ENCODE measurements around the gene TSC2.
"Not testable (repeated sequence)": the region's sequence is repeated elsewhere in the genome, so short reads cannot be mapped to it uniquely, and the experiment has no call there.

Gene TSC2

GRCh38 chr16:2031081-2031577, 16.7 kb upstream of the TSC2 start:
- DNase-seq (ENCODE audit: low read depth): no peak

DNA sequence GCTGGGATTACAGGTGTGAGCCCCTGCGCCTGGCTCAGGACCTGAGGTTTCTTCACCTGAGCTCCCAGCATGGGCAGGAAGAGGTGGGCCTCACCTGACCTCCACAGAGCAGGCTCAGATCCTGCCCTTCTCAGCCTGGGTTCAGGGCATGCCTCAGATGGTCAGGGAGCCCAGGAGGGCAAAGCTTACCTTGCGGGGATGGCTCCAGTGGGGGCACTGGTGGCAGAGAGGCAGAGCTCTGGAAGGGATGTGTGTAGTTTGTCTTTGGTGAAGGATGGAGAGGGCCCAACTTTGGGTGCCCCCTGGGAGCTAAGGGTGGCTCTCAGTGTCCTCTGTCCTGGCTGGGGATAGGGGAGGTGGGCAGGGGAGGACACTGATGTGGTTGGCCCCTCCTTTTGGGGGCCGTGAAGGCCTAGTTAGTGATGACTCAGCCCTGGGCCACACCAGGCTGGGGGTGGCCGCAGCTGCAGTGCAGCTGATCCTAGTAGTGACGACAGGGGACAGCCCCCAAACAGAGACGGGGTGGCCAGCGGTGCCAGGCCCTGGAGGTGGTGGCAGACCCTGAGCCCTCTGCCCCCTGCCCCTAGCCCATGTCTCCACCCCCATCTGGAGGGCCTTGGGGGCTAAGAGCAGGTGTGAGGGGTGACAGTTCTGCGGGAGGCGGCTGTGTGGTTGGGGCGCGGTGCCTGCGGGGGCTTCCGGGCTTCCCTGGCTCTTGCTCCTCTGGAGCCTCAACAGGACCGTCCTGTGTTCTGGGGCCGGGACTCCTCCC, 15.3 kb upstream of the TSC2 start:
- no peak for DNase-seq (ENCODE audit: low read depth)

DNA sequence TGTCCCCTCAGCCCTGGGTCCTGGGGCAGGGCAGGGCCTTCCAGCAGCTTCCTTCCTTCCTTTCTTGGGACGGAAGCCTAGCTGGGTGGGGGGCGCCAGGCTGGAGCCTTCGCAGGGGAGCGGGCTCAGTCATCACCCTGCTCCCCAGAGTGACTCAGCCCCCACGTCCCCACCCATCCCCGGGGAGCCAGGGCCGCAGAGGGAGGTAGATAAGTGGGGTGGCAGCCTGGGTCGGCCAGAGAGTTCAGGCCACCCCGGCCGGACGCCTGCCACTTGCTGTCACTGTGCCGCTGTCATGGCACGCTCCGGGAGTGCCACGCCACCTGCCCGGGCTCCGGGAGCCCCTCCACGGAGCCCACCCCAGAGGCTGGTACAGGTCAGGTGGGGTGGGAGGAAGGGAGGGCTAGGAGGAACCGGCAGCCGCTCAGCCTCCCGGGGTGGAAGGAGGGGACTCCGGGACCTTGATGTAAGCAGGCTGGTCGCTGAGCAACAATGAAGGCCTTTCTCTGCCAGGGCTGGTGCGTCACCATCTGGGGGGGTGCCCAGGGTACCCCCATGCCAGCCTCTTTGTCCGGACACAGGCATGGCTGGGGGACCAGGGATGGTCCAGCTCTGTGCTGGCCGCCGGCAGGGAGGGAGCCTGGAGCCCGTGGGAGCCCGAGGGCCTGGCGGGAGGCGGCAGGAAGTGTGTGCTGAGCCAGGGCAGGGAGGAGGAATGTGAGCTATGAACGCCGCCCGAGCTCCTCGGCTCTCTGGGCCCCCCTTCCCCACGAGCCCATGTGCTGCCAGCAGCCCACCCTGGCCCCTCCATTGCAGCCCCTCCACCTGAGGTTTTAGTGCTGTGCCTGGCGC, 14.5 kb upstream of the TSC2 start:
- no peak for DNase-seq (ENCODE audit: low read depth)

GRCh38 chr16:2033909-2034695, 13.7 kb upstream of the TSC2 start:
- not testable (repeated sequence) for DNase-seq (ENCODE audit: low read depth)

- no peak for DNase-seq (ENCODE audit: low read depth)
Observed at GRCh38 chr16:2034696-2035430, 12.9 kb upstream of the TSC2 start.

- no peak for DNase-seq (ENCODE audit: low read depth)
Observed at GRCh38 chr16:2035431-2036199, 12.2 kb upstream of the TSC2 start.

DNA sequence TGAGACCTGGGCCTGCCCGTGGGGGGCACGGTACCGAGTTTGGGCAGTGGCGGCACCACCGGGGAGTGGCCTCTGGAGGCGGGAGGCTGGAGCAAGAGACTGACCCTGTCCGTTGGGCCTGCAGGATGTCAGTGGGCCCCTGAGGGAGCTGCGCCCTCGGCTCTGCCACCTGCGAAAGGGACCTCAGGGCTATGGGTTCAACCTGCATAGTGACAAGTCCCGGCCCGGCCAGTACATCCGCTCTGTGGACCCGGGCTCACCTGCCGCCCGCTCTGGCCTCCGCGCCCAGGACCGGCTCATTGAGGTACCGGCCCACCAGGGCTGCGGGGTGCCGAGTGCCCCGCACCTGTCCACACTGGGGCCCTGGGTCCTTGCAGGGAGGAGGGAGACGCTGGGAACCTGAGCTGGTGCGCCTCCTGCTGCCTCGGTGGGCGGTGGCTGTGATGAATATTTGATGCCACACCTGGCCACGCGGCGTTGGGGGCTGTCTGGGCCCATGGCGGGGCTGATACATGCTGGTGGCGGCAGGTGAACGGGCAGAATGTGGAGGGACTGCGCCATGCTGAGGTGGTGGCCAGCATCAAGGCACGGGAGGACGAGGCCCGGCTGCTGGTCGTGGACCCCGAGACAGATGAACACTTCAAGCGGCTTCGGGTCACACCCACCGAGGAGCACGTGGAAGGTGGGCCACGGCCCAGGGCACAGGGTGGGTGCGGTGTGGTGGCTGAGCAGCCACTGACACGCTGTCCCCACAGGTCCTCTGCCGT, 11.4 kb upstream of the TSC2 start:
- no peak for DNase-seq (ENCODE audit: low read depth)

- no peak for DNase-seq (ENCODE audit: low read depth)
Observed at GRCh38 chr16:2037115-2037514, 10.7 kb upstream of the TSC2 start.

DNA sequence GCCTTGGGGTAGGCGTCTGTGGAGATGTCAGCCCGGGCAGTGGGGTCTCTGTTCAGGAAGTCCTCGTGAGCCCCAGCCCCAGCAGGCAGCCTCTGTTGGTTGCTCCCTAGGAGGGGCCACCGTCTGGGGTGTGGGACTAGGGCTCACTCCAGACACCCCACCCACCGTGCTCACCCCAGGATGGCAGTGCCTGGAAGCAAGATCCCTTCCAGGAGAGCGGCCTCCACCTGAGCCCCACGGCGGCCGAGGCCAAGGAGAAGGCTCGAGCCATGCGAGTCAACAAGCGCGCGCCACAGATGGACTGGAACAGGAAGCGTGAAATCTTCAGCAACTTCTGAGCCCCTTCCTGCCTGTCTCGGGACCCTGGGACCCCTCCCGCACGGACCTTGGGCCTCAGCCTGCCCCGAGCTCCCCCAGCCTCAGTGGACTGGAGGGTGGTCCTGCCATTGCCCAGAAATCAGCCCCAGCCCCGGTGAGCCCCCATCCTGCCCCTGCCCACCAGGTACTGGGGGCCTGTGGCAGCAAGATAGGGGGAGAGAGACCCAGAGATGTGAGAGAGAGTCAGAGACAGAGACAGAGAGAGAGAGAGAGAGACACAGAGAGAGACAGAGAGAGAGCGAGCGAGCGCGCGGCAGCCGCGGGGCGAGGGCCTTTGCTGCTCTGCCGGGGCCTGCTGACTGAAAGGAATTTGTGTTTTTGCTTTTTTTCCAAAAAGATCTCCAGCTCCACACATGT, 10.0 kb upstream of the TSC2 start:
- no peak for DNase-seq (ENCODE audit: low read depth)

GRCh38 chr16:2038382-2039231, 9.2 kb upstream of the TSC2 start:
- no peak for DNase-seq (ENCODE audit: low read depth)

DNA sequence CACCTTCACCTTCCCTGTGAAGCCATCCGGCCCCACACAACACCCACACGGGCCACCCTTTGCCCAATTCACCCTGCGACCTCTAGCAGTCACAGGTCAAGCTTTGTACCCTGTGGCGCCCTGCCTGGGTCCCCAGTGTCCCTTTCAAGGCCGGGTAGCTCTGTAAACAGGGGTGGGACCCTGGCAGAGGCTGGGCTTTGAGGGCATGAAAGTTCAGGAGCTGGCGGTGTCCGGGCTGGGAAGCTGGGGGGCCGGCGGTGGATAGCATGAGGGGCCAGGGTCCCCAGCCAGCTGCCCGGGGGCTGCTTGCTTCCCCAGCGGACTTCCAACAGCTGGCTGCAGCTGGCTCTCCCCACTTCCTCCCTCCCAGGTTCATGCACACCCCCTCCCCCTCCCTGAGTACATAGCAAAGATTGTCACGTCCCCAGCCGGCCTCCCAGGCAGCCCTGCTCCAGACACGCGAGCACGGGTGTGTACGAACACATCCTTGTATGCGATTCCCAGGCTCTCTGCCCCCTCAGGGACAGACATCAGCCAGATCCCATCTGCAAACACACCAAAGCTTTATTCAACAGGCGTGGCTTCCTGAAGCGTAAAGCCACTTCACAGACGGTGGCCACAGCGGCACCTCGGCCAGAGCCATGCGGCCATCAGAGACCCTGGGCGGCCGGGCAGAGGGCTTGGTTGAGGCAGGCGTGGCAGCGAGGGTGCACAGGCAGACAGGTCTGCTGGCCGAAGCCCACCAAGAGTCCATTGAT, 8.3 kb upstream of the TSC2 start:
- DNase-seq (ENCODE audit: low read depth): no peak

DNA sequence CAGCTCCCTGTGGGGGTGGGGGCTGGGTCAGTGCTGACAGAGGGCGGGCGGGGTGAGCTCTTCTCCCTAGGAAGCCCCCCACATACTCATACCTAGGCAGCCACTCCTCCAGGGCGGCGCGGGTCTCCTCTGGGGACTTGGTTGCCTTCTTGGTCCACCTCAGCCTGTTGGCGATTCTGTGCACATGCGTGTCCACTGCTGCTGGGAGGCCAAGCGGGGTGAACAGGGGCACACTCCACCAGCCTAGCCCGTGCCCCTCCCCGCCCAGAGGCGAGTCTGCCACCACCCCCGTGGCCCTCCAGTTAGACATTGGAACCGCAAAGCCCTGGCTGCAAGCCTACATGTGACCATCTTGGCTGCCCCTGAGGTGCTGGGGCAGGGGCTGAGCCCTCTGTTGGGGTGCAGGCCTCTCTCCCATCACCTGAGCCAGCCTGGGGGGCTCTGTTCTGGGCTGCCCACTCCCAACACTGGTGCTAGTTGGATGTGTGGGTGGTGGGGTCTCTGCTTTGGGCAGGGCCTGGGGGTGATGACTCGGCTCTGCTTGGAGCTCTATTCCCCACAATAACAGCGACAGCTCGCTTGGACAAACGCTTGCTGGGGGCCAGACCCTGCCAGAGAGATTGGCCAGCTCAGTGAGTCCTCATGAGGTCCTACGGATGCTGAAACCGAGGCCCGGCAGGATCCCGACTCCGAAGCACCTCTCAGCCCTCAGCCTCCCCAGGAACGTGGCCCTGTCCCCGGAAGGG, 7.6 kb upstream of the TSC2 start:
- no peak for DNase-seq (ENCODE audit: low read depth)

GRCh38 chr16:2040787-2041522, 6.8 kb upstream of the TSC2 start:
- no peak for DNase-seq (ENCODE audit: low read depth)

GRCh38 chr16:2042171-2042985, 5.4 kb upstream of the TSC2 start:
- no peak for DNase-seq (ENCODE audit: low read depth)

GRCh38 chr16:2042986-2043666, 4.7 kb upstream of the TSC2 start:
- DNase-seq (ENCODE audit: low read depth): no peak

Data from stimulated activated CD8-positive, alpha-beta memory T cell treated with anti-CD3 and anti-CD28 coated beads, Interleukin-15, amount 100 ng/mL, for 24 hours (primary cell).